Measurements from ENCODE around the gene ERI3. TPM values are rescaled to one million over a fixed set of nuclear protein-coding genes. Genes with fewer than 3 reads are reported as not detected.

Gene ERI3
- total and polyA plus RNA-seq, 9 of the 15 experiments (the other 6 are each of a cell fraction or from before 2014, with no cell fraction given): 47.8 to 93.4 (median 67.2) TPM

DNA sequence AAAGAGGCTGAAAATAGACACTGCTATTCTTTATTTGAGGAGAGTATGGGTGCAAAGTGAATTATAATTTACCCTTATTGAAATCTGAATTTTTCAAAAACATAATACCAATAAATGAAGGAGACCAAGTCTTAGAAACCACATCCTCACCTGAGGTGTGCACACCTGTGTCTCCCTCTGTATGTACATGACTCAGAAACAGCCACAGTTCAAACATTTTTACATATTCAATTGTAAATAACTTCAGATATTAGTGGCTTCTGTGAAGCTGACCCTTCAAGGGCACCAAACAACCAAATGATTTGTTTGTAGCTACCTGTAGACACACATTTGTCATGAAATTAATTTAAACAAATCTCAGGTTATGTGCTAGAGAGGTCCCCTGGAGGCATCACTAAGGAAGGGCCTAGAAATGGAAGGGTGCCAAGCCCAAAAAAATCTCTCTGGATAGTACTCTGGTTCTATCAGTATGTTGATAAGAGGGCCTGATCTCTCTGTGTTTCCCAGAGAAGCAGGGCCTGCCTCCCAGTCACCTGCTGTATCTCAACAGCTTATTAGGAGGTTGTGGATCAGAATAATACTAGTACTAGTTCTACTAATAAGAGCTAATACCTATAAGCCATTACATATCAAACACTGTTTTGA, 28.1 kb downstream of the ERI3 start (continued):
- TF ChIP-seq, protein P1, sequence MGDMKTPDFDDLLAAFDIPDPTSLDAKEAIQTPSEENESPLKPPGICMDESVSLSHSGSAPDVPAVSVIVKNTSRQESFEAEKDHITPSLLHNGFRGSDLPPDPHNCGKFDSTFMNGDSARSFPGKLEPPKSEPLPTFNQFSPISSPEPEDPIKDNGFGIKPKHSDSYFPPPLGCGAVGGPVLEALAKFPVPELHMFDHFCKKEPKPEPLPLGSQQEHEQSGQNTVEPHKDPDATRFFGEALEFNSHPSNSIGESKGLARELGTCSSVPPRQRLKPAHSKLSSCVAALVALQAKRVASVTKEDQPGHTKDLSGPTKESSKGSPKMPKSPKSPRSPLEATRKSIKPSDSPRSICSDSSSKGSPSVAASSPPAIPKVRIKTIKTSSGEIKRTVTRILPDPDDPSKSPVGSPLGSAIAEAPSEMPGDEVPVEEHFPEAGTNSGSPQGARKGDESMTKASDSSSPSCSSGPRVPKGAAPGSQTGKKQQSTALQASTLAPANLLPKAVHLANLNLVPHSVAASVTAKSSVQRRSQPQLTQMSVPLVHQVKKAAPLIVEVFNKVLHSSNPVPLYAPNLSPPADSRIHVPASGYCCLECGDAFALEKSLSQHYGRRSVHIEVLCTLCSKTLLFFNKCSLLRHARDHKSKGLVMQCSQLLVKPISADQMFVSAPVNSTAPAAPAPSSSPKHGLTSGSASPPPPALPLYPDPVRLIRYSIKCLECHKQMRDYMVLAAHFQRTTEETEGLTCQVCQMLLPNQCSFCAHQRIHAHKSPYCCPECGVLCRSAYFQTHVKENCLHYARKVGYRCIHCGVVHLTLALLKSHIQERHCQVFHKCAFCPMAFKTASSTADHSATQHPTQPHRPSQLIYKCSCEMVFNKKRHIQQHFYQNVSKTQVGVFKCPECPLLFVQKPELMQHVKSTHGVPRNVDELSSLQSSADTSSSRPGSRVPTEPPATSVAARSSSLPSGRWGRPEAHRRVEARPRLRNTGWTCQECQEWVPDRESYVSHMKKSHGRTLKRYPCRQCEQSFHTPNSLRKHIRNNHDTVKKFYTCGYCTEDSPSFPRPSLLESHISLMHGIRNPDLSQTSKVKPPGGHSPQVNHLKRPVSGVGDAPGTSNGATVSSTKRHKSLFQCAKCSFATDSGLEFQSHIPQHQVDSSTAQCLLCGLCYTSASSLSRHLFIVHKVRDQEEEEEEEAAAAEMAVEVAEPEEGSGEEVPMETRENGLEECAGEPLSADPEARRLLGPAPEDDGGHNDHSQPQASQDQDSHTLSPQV (IDR thresholded peaks at IDR 0.05): no peak
- TF ChIP-seq FOXP1 (CRISPR knock-in tag; IDR thresholded peaks at IDR 0.05): no peak
- no peak for TF ChIP-seq MAFF (IDR thresholded peaks at IDR 0.05; ENCODE audit: low read length)
- no peak for TF ChIP-seq SMARCA5 (IDR thresholded peaks at IDR 0.05)

DNA sequence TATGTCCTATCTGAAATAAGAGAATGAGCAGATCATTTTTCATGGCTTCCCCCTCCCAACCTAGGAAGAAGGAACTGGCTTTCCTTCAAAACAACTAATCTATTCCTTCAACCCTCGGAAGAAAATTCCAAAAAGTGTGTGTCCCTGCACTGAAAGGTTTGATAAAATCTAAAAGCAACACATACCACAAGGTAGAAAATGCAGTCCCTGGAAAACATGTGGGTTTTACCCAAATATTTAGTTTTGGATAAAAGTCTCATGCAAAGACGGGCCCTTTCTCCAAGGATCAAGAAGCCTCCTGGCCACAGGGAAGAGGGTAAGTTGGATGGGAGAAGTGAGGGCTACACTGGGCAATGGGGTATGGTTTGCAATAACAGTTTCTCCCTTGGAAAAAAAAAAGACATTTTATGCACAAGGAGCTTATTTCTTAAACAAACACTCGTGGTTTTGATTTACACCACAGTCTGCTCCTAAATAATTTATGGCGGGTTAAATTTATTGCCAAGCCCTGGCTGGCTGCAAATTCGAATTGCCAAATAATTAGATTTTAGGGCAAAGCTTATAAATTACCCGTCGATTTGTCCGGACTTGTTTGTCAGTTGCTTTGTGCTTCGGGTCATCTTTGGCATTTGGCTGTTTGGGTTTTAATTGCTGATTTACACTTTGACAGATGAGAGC, 28.9 kb downstream of the ERI3 start:
- Histone ChIP-seq H3K4me2 (ENCODE audit: insufficient read depth, low read length) (no peak overlapping the region), H3K9me1 (ENCODE audit: control insufficient read depth, insufficient read depth, low read length) (no peaks in the 10 kb centered on the region), H3K4me3 (no peak overlapping the region), H3K9me3 (replicated peaks; ENCODE audit: control insufficient read depth, insufficient read depth, low read depth, low read length) (no peaks in the 10 kb centered on the region), H3K27ac (ENCODE audit: extremely low read depth, low read depth, low read length) (no peak overlapping the region), H2AFZ (ENCODE audit: low read depth, low read length) (no peak overlapping the region), H3K4me1 (replicated peaks in 1 of 2; ENCODE audit: control insufficient read depth in 2 of 2, insufficient read depth in 2 of 2, low read length in 2 of 2) (no peaks in the 10 kb centered on the region), H3K9ac (ENCODE audit: insufficient read depth in 1 of 2, low read depth in 2 of 2, low read length in 2 of 2) (no peak overlapping the region), H3K36me3 (ENCODE audit: control insufficient read depth, insufficient read depth, low read length) (peaks cover 12% of the 10 kb centered on the region; the same call in 2 of the 3 replicates), H4K20me1 (replicated peaks; ENCODE audit: control insufficient read depth, insufficient read depth, low read length) (peaks cover 9% of the 10 kb centered on the region; the same call in 1 of the 2 replicates), H3K27me3 (ENCODE audit: control insufficient read depth in 2 of 2, insufficient read depth in 2 of 2, low read length in 2 of 2) (no peaks in the 10 kb centered on the region), H3K79me2 (ENCODE audit: control insufficient read depth, insufficient read depth, low read length) (no peaks in the 10 kb centered on the region)
- no peak for ATAC-seq
- ChIA-PET POLR2A (interaction anchor here (0.6 kb wide), 1 partner anchor 24 kb away, joined by 3 read pairs; no protein-coding TSS in a partner anchor), CTCF (ENCODE audit: low intra/inter-chr PET ratio) (no interaction called here)
- BruUV-seq (replicated peaks): no TSS peak
- in situ Hi-C loops (cut with MboI): no loop called here
- 86% methylated on average over 9 of the region's 9 CpGs for WGBS (ENCODE audit: insufficient coverage, low coverage, missing lambda C conversion rate)
- FAIRE-seq: no peak
- intact Hi-C loops (cut with micrococcal nuclease): no loop called here
- DNase-seq (ENCODE audit: extremely low read depth in 1 of 4, low spot score in 3 of 4): no peak
- TF ChIP-seq PTTG1 (tag; IDR thresholded peaks at IDR 0.05; ENCODE audit: low read depth): no peak
- no peak for TF ChIP-seq TGIF2 (CRISPR knock-in tag; IDR thresholded peaks at IDR 0.05)
- TF ChIP-seq U2AF1 (optimal IDR thresholded peaks at IDR 0.05; ENCODE audit: low read depth, low read length): no peak
- TF ChIP-seq MYBL2 (IDR thresholded peaks at IDR 0.05; ENCODE audit: low read depth): no peak
- TF ChIP-seq MYBL2 (CRISPR knock-in tag; IDR thresholded peaks at IDR 0.05; ENCODE audit: borderline replicate concordance): no peak
- TF ChIP-seq, protein P2, sequence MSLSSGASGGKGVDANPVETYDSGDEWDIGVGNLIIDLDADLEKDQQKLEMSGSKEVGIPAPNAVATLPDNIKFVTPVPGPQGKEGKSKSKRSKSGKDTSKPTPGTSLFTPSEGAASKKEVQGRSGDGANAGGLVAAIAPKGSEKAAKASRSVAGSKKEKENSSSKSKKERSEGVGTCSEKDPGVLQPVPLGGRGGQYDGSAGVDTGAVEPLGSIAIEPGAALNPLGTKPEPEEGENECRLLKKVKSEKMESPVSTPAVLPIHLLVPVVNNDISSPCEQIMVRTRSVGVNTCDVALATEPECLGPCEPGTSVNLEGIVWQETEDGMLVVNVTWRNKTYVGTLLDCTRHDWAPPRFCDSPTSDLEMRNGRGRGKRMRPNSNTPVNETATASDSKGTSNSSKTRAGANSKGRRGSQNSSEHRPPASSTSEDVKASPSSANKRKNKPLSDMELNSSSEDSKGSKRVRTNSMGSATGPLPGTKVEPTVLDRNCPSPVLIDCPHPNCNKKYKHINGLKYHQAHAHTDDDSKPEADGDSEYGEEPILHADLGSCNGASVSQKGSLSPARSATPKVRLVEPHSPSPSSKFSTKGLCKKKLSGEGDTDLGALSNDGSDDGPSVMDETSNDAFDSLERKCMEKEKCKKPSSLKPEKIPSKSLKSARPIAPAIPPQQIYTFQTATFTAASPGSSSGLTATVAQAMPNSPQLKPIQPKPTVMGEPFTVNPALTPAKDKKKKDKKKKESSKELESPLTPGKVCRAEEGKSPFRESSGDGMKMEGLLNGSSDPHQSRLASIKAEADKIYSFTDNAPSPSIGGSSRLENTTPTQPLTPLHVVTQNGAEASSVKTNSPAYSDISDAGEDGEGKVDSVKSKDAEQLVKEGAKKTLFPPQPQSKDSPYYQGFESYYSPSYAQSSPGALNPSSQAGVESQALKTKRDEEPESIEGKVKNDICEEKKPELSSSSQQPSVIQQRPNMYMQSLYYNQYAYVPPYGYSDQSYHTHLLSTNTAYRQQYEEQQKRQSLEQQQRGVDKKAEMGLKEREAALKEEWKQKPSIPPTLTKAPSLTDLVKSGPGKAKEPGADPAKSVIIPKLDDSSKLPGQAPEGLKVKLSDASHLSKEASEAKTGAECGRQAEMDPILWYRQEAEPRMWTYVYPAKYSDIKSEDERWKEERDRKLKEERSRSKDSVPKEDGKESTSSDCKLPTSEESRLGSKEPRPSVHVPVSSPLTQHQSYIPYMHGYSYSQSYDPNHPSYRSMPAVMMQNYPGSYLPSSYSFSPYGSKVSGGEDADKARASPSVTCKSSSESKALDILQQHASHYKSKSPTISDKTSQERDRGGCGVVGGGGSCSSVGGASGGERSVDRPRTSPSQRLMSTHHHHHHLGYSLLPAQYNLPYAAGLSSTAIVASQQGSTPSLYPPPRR (CRISPR knock-in tag; IDR thresholded peaks at IDR 0.05; ENCODE audit: borderline replicate concordance): no peak
- no peak for TF ChIP-seq RBM17 (IDR thresholded peaks at IDR 0.05; ENCODE audit: borderline replicate concordance, low read depth, low read length)
